Fibroblast of skin of abdomen (primary cell): Measurements from ENCODE around the gene CDC6.

ENCODE experiments used
- DNase-seq: peaks from one replicate; pipeline ENCODE4 v3.0.0-alpha.2; 2013

The CDC6 gene

DNA sequence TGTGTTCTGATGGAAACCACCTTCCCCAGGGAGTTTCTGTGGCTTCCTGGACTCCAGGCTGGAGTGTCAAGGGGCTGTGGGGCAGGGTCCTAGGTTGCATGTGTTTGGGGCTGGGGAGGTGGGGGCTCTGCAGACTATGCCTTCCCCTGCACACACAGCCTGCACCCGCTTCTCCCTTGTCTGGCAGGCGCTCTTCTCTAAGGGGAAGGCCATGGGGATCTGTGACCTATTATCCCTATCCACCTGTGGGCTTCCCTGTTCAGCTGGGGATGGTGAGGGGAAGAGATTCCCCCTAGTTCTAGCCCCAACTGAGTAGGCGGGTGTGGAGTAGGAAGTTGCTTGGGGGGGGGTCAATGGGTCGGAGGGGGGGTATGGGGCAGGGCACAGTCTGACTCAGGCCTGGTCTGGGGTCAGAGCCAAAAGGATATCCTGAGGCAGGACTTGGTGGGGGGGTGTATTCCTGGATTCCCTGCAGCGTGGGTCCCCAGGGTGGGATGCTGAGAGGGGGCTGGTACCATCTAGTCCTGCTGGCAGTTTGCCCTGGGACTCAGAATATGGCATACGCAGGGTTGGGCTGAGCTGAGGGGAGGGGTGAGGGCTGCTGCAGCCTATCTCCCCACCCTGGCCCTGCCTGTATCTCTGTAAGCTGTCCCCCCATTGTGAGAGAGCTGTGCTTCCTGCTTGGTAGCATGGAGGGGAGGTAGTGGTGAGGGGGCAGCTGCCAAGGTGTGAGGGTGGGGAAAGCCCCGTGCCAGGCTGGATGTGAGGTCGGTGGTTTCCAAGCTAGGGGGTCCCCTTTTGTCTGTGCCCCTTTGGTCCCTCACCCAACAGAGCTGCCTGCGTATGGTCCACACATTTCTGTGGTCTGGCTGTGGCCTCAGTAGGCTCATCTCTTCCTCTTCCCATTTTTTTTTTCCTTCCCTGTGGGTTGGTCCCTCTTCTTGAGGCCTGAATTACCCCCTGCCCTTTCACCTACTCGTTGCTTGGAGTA lies 36.0 kb downstream of the CDC6 start:
- DNase-seq: peak; percentile 61

DNA sequence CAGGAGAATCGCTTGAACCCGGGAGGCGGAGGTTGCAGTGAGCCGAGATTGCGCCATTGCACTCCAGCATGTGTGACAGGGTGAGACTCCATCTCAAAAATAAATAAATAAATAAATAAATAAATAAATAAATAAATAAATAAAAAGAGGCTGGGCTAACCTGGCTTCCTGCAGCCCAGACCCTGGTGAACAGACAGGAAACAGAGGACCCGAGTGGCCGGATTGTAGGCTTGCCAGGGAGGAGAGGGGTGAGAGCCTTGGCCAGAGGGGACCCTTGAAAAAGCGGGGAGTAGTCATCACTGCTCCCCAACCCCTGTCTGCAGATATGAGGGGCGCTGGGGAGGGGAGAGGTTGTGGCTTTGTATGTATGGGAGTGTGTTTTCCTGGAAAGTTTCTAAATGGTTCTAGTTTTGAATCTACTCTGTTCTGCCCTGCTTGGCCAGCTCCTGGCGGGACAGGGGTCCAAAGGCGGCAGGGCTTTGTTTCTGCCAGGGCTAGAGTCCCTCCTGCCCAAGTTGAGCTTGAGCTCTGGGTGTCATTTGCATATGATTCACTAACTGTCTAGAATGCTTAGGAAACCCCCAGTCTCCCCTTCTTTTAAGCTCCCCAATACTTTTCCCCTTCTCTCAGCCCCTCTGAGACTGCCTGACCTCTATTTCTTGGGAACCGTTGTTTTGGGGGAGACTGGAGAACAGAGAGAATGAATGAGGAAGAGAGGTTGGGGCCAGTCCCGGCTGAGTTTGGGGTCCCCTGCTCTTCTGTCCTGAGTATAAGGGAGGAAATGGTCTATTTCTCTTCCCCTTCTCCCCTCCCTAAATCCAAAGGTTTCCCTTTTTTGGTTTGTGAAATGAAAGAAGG lies 37.7 kb downstream of the CDC6 start:
- DNase-seq: no peak

DNA sequence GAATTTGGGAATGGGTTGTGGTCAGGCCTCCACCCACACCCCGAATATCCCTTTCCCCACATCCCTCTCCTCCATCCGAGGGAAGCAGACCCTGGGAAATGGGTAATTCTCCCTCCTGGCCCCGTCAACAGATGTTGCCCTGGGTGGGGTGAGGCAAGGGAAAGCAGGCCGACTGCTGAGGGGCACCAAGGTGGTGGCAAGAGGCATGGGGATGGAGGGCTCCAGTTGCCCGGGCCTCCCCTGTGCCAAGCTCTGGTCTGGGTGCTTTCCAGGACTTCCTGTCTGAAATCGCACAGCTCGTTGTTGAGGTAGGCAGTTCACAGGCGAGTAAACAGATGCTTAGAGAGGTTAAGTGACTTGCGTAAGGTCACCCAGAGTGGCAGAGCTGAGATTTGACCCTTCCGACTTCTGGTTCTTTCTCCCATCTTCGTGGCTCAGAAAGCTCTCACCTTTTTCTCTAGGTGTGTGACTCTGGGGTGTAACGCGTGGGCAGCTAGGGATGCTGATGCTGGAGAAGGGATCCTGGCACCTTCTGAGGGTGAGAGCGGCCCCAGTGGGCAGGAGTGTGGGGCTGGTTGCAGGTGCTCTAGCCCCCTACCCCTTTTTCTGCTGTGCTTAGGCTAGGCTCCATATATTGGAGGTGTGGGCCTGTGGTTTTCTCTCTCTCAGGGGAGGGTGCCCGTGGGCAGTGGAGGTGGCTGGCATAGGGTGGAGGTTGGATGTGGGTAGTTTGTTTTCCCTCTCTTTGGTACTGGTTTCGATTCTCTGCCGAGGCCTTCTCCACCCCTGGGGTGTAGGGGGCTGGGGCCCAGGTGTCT lies 38.5 kb downstream of the CDC6 start:
- DNase-seq: no peak

DNA sequence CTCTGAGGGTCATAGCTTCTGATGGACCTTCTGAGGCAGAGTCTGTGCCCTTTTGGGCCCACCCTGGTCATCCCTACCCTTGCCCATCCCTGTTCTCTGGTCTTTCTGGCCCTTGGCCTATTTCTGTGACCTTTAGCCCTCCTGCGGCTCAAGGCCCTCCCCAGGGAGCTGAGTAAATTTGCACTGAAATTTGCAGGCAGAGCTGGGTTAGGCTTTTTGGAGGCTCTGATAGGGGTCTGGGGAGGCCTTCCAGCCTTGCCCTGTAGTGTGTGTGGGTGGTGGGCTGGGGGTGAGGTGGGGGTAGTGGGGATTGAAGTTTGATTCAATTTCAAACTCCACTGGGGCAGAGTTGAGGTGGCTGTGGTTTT lies 39.1 kb downstream of the CDC6 start:
- no peak for DNase-seq

DNA sequence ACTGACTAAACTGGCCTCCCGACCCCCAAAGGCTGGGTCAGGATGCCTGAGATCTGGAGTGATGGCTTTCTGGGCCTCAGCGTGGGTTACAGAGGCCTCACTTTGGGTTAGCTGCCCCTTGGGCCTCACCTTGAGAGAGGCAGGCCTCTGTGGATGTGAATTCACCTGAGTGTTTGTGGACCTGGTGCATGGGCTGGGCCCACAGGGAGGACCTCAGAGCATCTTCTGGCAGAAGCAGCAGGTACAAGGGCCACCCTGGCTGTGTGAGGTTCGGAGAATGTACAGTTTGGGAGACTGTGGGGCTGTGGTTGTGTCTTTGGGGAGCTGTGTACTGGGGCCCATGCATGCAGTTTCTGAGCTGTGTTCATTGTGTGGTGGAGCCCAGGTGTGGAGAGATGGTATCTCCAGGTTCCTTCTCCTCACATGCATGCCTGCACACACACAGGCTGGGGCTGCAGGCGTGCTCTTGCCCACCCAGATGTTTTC lies 39.6 kb downstream of the CDC6 start:
- DNase-seq: no peak

DNA sequence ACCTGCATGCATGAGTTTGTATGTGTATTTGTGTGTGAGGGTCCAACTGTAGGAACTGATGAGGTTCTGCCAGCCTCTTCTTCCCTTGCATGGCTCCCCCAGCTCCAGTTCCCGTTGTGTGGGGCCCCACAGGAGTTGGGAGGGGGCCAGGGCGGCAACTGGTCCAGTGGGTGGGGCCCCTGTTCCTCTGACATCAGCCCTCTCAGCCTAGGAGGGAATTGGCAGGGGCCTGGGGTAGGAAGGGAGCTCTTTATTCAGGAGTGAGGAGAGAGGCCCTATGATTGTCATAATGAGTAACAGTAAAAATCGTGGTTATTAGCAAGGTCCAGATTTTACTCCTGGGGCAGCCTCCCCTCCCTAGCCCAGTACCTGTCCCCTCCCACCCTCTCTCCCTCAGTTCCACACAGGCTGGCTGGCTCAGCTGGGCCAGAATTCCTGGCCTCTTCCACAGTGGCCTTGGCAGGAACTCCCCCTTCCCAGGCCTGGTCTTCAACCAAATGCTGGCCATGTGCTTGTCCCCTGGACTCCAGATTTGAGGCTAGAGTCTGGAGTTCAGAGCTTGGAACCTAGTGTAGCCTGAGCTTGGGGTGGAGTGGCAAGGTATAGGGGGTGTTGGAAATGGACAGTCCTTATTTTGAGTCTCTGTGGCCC lies 40.2 kb downstream of the CDC6 start:
- no peak for DNase-seq

DNA sequence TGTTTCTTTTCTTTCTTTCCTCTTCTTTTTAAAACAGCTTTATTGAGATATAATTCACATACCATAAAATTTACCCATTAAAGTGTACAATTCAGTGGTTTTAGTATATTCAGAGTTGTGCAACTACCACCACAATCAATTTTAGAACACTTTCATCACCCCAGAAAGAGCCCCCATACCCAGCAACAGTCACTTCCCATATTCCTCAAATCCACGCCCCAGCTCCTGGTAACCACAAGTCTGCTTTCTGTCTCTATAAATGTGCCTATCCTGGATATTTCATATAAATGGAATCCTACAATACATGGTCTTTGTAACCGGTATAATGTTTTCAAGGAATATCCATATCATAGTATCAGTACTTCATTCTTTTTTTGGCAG lies 40.7 kb downstream of the CDC6 start:
- DNase-seq: no peak

DNA sequence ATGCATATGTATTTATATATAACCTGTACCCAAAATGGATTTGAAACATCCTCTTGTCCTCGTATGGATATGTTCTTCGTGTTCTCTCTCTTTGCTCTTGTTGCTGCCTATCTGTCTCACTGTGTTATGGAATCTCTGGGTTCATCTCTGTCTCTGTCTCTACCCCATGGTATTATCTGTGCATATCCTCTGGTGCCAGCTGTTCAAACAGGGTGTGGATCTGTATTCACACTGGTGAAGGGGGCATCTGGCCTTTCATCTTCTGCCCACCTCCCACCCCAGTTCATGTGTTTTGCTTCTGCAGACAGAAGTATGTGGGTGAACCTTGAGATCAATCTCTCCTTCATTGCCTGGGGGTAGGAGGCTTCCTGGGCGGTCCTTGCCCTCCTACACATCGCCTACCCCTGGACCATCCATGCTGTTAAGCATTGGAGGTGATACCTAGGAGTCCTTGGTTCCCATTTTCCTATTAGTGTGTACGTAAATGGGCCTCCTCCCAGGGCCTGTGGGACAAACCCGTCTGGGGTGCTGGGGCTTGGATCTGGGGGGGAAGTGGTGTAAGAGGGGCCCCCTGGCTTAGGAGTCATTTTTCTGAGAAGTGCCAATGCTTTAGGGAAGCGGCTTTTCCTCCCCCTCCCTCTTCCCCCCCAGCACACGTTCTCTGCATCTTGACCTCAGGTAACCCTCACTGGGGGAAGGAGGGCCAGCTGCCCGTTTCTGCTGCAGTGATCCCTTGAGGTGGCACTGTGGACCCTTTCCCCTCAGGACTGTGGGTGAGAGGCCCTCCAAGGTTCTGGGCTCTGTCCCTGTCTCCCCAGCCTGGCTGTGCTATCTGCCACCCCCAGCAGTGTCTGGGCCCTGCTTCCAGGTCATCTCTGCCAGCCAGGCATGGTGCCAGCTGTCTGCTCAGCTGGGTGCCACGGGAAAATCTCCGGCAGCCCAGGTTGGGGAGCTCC lies 42.4 kb downstream of the CDC6 start:
- DNase-seq: no peak

DNA sequence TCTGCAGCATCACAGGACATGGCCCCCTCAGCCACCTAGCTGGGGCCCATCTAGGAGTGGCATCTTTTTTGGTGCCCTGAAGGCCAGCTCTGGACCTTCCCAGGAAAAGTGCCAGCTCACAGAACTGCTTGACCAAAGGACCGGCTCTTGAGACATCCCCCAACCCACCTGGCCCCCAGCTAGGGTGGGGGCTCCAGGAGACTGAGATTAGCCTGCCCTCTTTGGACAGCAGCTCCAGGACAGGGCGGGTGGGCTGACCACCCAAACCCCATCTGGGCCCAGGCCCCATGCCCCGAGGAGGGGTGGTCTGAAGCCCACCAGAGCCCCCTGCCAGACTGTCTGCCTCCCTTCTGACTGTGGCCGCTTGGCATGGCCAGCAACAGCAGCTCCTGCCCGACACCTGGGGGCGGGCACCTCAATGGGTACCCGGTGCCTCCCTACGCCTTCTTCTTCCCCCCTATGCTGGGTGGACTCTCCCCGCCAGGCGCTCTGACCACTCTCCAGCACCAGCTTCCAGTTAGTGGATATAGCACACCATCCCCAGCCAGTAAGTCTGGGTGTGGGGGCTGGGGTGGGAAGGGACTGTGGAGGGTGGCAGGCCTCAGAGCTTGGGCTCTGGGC lies 43.3 kb downstream of the CDC6 start:
- no peak for DNase-seq

DNA sequence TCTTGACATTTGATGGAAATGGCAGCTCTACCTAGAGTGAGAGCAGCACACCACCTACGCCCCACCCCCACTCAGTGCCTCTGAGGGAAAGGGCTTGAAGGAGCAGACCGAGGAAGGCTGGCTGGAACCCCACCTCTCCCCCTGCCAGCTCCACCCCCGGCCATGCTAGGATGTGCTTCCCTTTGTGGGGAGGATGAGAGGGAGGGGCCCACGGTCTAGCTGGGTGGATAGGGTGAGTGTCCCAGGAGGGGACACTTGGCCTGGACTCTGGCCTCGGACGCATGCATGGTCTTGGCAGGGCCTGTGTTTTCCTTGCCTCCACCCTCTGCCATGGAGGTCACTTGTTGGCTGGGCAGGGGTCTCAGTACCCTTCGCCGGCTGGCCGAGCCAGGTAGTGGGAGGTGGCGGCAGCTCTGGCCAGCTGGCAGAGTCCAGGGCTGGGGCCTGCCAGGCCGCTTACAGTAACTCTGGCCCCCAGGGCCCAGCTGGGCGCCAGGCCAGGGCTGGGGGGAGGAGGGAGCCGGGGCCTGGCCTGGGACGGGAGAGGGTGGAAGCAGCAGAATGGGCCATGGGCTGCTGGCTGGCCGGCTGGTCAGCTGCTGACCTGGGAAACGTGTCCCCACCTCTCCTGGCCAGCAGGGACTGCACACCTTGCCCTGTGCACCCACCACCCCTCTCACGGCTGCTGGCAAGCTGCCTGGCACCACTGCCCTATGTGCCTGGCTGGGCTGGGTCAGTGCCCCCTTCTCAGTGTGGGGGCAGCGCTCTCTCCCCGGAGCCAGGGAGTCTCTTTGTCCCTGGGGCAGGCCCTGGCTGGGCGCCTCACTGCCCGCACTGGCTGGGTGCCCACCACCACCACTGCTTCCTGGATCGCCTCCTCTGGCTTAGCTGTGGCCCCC lies 44.3 kb downstream of the CDC6 start:
- DNase-seq: no peak

DNA sequence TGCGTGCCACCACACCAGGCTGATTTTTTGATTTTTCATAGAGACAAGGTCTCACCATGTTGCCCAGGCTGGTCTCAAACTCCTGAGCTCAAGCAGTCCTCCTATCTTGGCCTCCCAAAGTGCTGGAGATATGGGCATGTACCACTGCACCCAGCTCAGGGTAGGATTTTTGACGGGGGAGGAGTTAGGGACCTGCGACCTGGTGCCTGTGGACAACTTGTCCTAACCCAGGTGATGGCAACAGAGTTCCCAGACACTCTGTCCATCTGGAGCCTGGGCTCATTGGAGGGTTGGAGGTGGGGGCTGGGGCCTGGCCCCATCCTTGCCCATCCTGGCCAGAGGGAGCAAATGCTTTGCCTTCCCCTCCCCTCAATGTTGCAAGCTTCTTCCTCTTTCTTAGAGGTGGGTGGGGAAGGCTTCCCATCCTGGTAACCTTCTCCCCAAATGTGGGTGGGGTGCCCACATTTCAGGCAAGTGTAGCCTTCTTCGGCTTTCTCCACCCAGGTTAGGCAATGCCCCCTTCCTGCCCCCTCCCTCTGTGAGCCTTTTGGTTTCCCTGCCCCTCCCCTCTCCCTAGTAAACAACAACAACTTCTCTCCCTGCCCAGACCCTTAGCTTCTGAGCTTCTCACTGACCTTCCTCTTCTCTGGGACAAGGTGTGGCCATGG lies 46.2 kb downstream of the CDC6 start:
- DNase-seq: no peak

DNA sequence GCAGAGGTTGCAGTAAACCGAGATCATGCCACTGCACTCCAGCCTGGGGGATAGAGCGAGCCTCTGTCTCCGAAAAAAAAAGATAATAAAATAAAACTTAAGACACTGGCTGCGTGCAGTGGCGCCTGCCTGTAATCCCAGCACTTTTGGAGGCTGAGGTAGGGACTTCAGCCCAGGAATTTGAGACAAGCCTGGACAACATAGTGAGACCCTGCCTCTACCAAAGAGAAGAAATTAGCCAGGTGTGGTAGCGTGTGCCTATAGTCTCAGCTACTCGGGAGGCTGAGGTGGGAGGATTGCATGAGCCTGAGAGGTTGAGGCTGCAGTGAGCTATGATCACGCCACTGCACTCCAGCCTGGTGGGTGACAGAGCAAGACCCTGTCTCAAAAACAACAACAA lies 47.9 kb downstream of the CDC6 start:
- DNase-seq: no peak

DNA sequence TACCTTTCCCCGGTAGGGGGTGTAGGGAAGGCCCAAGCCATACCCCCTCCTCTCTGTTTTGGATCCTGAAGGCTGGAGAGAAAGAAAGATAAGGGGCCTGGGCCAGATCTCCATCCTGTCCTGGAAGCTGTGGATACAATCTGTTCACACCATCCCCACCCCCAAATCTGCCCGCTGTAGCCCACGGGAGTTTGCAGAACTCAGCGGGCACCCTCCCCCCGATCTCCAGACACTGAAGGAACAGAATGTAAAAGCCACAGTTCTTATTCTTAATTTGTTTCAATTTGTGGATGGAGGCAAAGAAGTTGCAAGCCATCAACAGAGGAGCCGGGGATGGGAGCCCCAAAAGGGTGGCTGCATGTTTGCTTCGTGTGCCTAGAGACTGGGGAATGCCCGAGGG lies 49.7 kb downstream of the CDC6 start:
- no peak for DNase-seq

DNA sequence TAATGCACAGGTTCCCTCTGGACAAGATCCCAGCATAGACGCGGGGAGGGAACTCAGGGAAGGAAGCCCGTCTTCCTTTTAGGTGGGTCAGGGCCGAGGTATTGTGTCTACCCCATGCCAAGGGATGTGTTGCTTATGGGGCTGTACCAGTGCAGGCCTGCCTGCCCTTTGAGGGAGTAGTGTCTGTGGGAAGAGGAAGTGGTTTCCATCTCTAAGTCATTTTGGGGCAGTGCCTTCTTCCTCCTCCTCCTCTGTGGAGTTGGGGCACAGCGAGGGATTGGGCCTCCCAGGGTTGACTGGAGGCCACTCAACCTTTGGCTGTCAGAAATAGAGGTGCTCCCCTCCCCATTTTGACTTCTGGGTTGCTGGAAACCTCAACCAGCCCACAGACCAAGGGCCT lies 50.4 kb downstream of the CDC6 start:
- DNase-seq: no peak

DNA sequence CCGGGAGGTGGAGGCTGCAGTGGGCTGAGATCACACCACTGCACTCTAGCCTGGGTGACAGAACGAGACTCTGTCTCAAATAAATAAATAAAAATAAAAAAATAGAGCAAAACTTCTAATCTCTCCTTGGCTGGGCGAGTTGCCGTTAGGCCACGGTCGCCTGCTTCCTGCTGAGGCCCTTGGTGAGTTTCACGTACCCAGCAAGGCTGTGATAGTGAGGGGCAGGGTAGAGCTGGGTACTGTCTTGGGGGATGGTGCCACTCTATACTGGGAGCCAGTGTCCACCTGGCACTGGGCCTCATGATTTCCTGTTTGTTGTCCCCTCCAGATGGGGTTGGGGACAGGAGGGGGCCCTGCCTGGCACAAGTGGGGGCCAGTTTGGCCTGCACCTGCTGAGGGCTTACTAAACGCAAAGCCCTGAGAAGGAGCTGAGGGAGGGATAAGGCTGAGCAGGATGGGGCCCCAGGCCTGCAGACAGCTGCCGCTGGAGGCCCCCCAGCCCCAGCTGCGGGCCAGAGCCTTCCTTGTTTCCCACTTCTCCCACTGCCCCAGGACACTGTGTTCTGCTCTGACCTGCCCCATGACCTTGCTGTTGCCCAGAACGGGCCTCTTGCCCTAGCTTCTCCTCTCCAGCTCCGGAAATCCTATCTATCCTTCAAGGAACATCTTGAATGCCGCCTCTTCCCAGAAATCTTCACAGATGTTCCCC lies 51.4 kb downstream of the CDC6 start:
- no peak for DNase-seq

DNA sequence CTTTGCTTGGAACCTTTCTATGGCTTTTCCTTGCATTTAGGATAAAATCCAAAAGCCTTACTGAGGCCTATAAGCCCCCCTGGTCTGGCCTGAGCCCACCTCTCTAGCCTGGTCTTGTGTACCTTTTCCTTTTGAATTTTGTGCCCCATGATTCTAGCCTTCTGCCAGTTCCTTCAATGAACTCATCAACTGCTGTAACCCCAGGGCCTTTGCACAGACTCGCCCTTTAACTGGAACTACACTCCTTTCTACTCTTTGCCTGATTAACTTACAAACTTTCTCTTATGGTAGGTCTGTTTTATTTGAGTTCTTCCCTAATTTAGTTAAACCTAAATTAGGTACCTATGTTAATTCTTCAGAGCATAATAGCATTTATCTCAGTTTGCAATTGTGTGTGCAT lies 52.6 kb downstream of the CDC6 start:
- DNase-seq: no peak

DNA sequence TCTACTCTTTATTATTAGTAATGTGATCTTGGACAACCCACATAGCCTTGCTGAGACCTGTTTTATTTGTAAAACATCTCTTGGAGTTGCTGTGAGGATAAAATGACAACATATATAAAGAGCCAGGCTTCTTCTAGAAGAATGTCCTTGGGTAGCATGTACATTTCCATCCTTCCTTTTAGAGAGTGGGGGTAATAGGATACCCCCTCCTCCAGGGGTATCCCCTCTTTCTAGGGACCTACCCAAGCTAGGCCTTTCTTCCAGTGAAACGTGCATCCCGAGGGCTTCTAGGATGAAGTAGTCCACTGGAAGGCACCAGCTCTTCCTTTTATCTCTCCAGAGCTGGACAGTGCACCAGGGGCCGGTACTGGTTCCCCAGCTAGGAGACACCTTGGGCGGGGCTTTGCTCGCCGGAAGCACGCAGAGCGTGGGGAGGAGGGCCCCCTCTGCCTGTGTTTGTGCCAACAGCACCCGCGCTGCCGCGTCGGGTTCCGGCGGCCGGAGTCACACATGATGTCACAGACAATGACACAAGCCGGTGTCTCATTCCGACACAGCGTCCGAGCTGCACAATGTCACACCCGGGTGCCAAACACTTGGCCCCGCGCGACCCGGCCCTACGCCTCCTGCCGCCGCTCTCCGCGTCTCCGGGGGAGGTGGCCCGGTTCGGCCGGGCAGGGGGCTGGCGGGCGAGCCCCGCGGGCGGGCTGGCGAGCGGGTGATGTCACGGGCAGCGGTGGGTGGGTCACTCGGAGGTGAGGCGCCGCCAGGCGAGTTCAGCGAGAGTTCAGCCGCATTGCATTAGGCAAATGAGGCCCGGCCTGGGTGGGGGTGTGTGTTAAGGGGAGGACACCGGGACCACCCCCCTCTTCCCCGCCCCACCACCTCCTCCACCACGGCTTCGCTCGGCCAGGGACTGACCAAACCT lies 53.5 kb downstream of the CDC6 start:
- no peak for DNase-seq
